ENCODE results near the gene MGLL.

MGLL gene

GRCh38 chr3:127855246-127855645 lies 32.9 kb upstream of the MGLL start:
- H3K4me3 ChIP-seq (replicated peaks; ENCODE audit: insufficient read depth, low read length), result no peak overlapping the region
- TF ChIP-seq REST (IDR thresholded peaks at IDR 0.05; ENCODE audit: insufficient replicate concordance, low read depth) (no peak), CTCF (IDR thresholded peaks at IDR 0.05; ENCODE audit: insufficient read depth, low read length) (no peak), POLR2AphosphoS5 (IDR thresholded peaks at IDR 0.05; ENCODE audit: low read depth) (no peak), SPI1 (IDR thresholded peaks at IDR 0.05; ENCODE audit: borderline replicate concordance, low read depth) (no peak)
- H3K27me3 ChIP-seq (ENCODE audit: insufficient read depth, poor library complexity, severe bottlenecking), result no peaks in the 10 kb centered on the region
- no peak for DNase-seq (ENCODE audit: low read depth in 1 of 2, low spot score in 1 of 2)
- H3K27ac ChIP-seq (replicated peaks), result no peak overlapping the region

GRCh38 chr3:127853681-127854080 lies 31.4 kb upstream of the MGLL start:
- Histone ChIP-seq H3K27me3 (ENCODE audit: insufficient read depth, poor library complexity, severe bottlenecking) (no peaks in the 10 kb centered on the region), H3K4me3 (replicated peaks; ENCODE audit: insufficient read depth, low read length) (no peak overlapping the region), H3K27ac (replicated peaks) (no peak overlapping the region)
- DNase-seq (ENCODE audit: low read depth in 1 of 2, low spot score in 1 of 2), result no peak
- TF ChIP-seq SPI1 (IDR thresholded peaks at IDR 0.05; ENCODE audit: borderline replicate concordance, low read depth), result no peak

GRCh38 chr3:127851899-127852298 lies 29.6 kb upstream of the MGLL start:
- no peak for TF ChIP-seq REST (IDR thresholded peaks at IDR 0.05; ENCODE audit: insufficient replicate concordance, low read depth)
- no peak for TF ChIP-seq CTCF (IDR thresholded peaks at IDR 0.05; ENCODE audit: insufficient read depth, low read length)
- TF ChIP-seq SPI1 (IDR thresholded peaks at IDR 0.05; ENCODE audit: borderline replicate concordance, low read depth), result no peak
- no peak for TF ChIP-seq GABPA (IDR thresholded peaks at IDR 0.05; ENCODE audit: low read depth)
- no peak for TF ChIP-seq POLR2AphosphoS5 (IDR thresholded peaks at IDR 0.05; ENCODE audit: low read depth)
- Histone ChIP-seq H3K27ac (replicated peaks) (no peak overlapping the region), H3K27me3 (ENCODE audit: insufficient read depth, poor library complexity, severe bottlenecking) (no peaks in the 10 kb centered on the region), H3K4me3 (replicated peaks; ENCODE audit: insufficient read depth, low read length) (no peak overlapping the region)
- no peak for DNase-seq (ENCODE audit: low read depth in 1 of 2, low spot score in 1 of 2)

- DNase-seq (ENCODE audit: low read depth in 1 of 2, low spot score in 1 of 2), result no peak
These were observed 27.1 kb upstream of the MGLL start for GRCh38 chr3:127849368-127849767.

More at GRCh38 chr3:127849368-127849767, 27.1 kb upstream of the MGLL start:
- Histone ChIP-seq H3K27me3 (ENCODE audit: insufficient read depth, poor library complexity, severe bottlenecking) (no peaks in the 10 kb centered on the region), H3K27ac (replicated peaks) (no peak overlapping the region), H3K4me3 (replicated peaks; ENCODE audit: insufficient read depth, low read length) (no peak overlapping the region)
- TF ChIP-seq CTCF (IDR thresholded peaks at IDR 0.05; ENCODE audit: insufficient read depth, low read length) (no peak), SPI1 (IDR thresholded peaks at IDR 0.05; ENCODE audit: borderline replicate concordance, low read depth) (no peak), GABPA (IDR thresholded peaks at IDR 0.05; ENCODE audit: low read depth) (no peak), REST (IDR thresholded peaks at IDR 0.05; ENCODE audit: insufficient replicate concordance, low read depth) (no peak), POLR2AphosphoS5 (IDR thresholded peaks at IDR 0.05; ENCODE audit: low read depth) (no peak)

Measured in HL-60 (cell line).